ENCODE results near the gene ADAM11. TPM values are rescaled to one million over a fixed set of nuclear protein-coding genes. Genes with fewer than 3 reads are reported as not detected.

The ADAM11 gene
- total RNA-seq, 1 donor from 2014 or later, result 6.0 TPM

- Mint-ChIP-seq H3K4me1 (peaks cover 12% of the 10 kb centered on the region), H3K36me3 (ENCODE audit: low read depth) (no peaks in the 10 kb centered on the region), H3K9me3 (no peaks in the 10 kb centered on the region), H3K27me3 (ENCODE audit: low read depth) (peaks cover 4% of the 10 kb centered on the region), H3K27ac (ENCODE audit: unreplicated experiment) (no peak overlapping the region), H3K4me3 (no peak overlapping the region)
- no peak for DNase-seq (ENCODE audit: low read depth, low spot score)
- TF ChIP-seq, protein P1, sequence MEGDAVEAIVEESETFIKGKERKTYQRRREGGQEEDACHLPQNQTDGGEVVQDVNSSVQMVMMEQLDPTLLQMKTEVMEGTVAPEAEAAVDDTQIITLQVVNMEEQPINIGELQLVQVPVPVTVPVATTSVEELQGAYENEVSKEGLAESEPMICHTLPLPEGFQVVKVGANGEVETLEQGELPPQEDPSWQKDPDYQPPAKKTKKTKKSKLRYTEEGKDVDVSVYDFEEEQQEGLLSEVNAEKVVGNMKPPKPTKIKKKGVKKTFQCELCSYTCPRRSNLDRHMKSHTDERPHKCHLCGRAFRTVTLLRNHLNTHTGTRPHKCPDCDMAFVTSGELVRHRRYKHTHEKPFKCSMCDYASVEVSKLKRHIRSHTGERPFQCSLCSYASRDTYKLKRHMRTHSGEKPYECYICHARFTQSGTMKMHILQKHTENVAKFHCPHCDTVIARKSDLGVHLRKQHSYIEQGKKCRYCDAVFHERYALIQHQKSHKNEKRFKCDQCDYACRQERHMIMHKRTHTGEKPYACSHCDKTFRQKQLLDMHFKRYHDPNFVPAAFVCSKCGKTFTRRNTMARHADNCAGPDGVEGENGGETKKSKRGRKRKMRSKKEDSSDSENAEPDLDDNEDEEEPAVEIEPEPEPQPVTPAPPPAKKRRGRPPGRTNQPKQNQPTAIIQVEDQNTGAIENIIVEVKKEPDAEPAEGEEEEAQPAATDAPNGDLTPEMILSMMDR (conservative IDR thresholded peaks at IDR 0.05), result no peak
Observed at GRCh38 chr17:44785921-44786320, 27.1 kb downstream of the ADAM11 start.

GRCh38 chr17:44786551-44787081 is 27.8 kb downstream of the ADAM11 start:
- H3K9me3 Mint-ChIP-seq, result no peaks in the 10 kb centered on the region
- no peak for DNase-seq (ENCODE audit: low read depth, low spot score)
- H3K4me3 Mint-ChIP-seq, result no peak overlapping the region
- TF ChIP-seq, protein P1 (conservative IDR thresholded peaks at IDR 0.05), result no peak
- no peak overlapping the region for H3K27ac Mint-ChIP-seq (ENCODE audit: unreplicated experiment)
- peaks cover 12% of the 10 kb centered on the region for H3K4me1 Mint-ChIP-seq
- no peaks in the 10 kb centered on the region for H3K36me3 Mint-ChIP-seq (ENCODE audit: low read depth)
- peaks cover 4% of the 10 kb centered on the region for H3K27me3 Mint-ChIP-seq (ENCODE audit: low read depth)

DNA sequence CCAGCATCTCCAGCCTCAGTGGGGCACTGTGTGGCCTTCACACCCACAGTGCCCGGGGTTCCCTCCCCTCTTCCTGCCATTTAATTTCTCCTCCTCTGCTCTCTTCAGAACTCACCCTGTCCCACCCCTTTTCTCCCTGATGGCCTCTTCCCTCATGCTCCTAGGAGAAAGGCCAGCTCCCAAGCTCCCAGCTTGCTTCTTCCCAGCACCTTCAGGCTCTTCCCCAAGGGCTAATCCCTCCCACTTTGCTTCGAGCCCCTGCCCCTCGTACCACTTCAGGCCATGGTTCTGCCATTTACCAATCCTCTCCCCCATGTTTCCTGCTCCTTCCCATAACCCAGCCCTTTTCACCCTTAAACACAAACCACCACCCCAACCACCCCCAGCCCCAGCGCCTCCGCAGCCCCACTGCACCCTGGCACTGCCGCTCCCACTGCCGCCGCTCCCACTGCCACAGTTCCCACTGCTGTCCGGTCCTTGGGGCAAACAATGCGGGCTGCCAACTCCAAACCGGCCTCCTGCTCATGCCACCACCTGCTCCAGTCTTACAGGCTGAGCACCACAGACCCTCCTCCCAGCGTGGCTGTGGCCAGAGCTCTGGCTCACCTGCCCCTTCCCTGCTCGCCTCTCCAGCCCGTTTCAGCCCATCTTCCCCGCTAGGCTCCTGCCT is 28.6 kb downstream of the ADAM11 start:
- Mint-ChIP-seq H3K4me3 (peak overlapping the region; percentile 23), H3K27me3 (ENCODE audit: low read depth) (peaks cover 4% of the 10 kb centered on the region), H3K4me1 (peaks cover 5% of the 10 kb centered on the region), H3K36me3 (ENCODE audit: low read depth) (no peaks in the 10 kb centered on the region), H3K27ac (ENCODE audit: unreplicated experiment) (no peak overlapping the region), H3K9me3 (no peaks in the 10 kb centered on the region)
- DNase-seq (ENCODE audit: low read depth, low spot score), result no peak
- TF ChIP-seq, protein P1 (conservative IDR thresholded peaks at IDR 0.05), result no peak

- Mint-ChIP-seq H3K4me3 (no peak overlapping the region), H3K27ac (ENCODE audit: unreplicated experiment) (no peak overlapping the region), H3K36me3 (ENCODE audit: low read depth) (no peaks in the 10 kb centered on the region), H3K4me1 (no peaks in the 10 kb centered on the region), H3K9me3 (no peaks in the 10 kb centered on the region), H3K27me3 (ENCODE audit: low read depth) (peaks cover 4% of the 10 kb centered on the region)
- DNase-seq (ENCODE audit: low read depth, low spot score), result no peak
- TF ChIP-seq, protein P1 (conservative IDR thresholded peaks at IDR 0.05), result no peak
Observed at GRCh38 chr17:44788139-44788538, 29.4 kb downstream of the ADAM11 start.

DNA sequence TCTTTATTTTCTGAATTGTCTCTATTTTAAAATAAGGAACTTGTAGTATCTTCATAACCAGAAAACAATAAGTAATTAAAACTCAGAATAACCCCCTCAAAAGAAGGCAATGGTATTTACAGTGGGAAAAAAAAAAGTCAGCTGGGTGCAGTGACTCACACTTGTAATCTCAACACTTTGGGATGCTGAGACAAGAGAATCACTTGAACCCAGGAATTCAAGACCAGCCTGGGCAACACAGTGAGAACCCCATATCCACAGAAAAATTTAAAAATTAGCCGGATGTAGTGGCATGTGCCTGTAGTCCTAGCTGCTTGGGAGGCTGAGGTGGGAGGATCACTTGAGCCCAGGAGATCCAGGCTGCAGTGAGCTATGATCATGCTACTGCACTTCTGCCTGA is 33.5 kb downstream of the ADAM11 start:
- DNase-seq (ENCODE audit: low read depth, low spot score), result no peak
- Mint-ChIP-seq H3K9me3 (no peaks in the 10 kb centered on the region), H3K4me1 (peaks cover 29% of the 10 kb centered on the region), H3K4me3 (no peak overlapping the region), H3K27me3 (ENCODE audit: low read depth) (peaks cover 4% of the 10 kb centered on the region), H3K36me3 (ENCODE audit: low read depth) (peaks cover under 1% of the 10 kb centered on the region), H3K27ac (ENCODE audit: unreplicated experiment) (no peak overlapping the region)
- TF ChIP-seq, protein P1 (conservative IDR thresholded peaks at IDR 0.05), result no peak

Data from neural crest cell (in vitro differentiated cells).